ENCODE results near the gene HK2. TPM values are rescaled to one million over a fixed set of nuclear protein-coding genes. Genes with fewer than 3 reads are reported as not detected.
"Not testable (repeated sequence)": the region's sequence is repeated elsewhere in the genome, so short reads cannot be mapped to it uniquely, and the experiment has no call there.

The HK2 gene
- total RNA-seq, 1 donor from 2014 or later = 12.0 TPM

DNA sequence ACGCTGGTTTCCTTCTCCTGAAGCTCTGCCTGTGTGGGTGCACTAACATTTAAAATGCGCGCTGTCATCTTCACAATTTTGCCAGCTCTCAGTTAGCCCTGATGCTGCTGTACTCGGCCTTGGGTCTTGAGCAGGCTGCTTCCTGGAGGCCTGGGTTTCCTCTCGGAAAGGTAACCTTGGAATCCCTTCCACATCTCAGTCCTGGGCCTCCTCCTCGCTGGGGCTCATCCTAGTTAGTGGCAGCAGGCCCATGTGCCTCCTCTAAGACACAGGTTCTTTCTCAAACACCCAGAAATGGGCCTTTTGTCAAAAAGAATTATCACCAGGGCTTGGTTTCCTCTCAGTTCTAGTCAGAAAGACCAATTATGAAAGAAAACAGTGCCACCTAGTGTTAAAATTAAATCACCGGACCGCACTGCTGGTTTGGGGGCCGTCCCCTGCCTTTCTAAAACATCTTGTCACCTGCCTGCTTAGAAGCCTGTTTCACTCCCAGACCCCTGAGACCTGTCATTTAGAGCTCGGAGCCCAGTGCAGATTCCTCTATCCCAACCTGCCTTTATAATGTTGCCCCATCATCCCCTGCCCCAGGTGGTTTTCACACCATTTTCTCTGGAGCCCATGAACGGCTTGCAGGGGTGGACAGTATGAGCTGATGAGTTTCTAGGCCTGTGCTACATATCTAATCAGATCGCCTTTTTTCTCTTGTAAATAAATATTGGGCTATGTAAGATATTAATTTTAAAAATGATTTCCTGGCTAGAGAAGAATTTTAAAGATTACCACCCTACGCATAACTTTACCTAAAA is 42.4 kb downstream of the HK2 start:
- DNase-seq (ENCODE audit: extremely low read depth, low read depth, low spot score) = no peak

GRCh38 chr2:74877376-74877775 is 43.4 kb downstream of the HK2 start:
- no peak for DNase-seq (ENCODE audit: extremely low read depth, low read depth, low spot score)

DNA sequence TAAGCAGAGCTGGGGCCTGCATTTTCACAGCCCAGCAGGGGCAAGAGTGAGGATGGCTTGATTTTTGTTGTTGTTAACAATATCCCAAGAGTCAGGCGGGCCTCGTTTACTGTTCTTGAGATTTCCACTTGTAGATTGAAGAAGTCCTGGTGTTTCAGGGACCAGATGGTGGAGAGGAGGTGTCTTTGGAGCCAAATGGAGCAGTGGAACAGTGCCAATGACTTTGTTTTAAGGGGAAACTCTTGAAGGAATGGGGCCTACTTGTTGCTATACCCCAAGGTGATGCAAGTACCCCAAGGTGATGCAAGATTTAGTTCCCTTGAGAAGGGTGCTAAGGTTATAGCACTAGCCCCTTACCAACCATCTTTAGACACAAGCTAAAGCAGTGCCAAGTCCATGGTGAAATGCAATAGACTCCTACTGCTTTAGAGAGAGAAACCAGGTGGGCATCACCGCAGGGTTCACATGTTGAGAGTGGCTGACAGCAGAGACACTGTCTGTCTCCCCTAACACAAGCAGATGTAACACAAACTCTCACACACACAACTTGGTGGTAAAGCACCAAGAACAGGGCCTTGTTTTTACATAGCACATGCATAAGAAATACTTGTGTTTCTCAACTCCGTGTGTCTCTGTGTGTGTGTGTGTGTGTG is 44.0 kb downstream of the HK2 start:
- DNase-seq (ENCODE audit: extremely low read depth, low read depth, low spot score) = no peak

DNA sequence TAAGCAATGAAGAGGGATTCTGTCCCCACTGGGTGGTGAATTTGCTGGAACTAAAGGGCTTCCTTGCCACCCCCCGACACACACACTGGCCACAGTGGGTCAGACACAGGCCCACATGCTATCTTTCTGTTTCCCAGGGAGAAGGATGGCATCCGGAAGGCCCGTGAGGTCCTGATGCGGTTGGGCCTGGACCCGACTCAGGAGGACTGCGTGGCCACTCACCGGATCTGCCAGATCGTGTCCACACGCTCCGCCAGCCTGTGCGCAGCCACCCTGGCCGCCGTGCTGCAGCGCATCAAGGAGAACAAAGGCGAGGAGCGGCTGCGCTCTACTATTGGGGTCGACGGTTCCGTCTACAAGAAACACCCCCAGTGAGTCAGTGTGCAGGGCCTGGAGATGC is 44.6 kb downstream of the HK2 start:
- DNase-seq (ENCODE audit: extremely low read depth, low read depth, low spot score) = no peak

DNA sequence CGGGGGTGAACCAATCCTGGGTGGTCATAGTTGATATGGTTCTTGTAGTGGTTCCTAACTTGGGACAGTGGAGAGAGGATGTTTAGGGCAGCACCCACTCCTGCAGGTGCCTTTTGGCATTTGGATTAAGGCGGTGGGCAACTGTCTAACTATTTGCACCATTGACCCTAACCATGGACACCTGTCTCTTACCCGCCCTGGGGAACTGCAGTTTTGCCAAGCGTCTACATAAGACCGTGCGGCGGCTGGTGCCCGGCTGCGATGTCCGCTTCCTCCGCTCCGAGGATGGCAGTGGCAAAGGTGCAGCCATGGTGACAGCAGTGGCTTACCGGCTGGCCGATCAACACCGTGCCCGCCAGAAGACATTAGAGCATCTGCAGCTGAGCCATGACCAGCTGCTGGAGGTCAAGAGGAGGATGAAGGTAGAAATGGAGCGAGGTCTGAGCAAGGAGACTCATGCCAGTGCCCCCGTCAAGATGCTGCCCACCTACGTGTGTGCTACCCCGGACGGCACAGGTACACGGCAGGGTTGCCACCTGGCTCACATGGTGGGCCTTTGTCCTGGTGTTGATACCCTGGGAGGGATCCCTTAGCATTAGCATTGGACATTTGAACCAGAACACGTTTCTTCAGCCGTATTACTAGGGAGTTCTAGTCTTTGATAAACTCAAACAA is 46.3 kb downstream of the HK2 start:
- DNase-seq (ENCODE audit: extremely low read depth, low read depth, low spot score) = no peak

DNA sequence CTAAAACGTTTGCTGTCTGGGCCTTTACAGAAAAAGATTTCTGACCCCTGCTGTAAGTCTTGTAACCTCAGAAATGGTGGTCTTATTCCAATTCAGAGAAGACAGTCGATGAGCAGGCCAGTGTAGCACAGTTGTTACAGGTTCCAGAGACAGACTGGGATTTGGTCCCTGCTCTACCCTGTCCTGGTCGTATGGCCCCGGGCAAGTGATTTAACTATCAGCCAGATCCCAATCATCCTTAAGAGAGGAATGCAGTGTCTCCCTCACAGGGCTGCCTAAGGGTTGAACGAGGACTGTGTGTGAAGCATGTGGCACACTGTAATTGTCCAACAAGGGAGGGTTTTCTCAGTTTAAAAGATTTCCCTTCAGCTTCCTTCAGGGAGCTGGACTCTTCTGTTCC is 47.2 kb downstream of the HK2 start:
- no peak for DNase-seq (ENCODE audit: extremely low read depth, low read depth, low spot score)

DNA sequence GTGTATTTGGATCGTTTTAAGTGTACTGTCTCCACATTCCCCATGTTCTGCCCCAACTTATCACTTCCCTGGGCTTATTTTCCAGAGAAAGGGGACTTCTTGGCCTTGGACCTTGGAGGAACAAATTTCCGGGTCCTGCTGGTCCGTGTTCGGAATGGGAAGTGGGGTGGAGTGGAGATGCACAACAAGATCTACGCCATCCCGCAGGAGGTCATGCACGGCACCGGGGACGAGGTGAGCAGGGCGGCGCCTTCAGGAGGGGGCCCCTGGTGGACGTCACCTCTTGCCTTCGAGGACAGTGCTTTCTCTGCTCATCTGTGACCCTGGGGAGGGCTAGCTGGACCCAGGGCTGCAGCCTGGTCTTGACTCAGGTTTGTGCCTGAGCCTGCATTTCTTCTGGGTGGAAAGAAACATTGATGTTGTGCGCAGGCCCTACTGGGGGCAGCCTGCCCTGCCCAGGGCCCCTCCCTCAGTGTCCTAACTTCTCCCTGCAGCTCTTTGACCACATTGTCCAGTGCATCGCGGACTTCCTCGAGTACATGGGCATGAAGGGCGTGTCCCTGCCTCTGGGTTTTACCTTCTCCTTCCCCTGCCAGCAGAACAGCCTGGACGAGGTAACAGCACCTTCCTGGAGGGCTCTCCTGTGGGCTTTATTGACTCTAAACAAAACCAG is 47.8 kb downstream of the HK2 start:
- no peak for DNase-seq (ENCODE audit: extremely low read depth, low read depth, low spot score)

DNA sequence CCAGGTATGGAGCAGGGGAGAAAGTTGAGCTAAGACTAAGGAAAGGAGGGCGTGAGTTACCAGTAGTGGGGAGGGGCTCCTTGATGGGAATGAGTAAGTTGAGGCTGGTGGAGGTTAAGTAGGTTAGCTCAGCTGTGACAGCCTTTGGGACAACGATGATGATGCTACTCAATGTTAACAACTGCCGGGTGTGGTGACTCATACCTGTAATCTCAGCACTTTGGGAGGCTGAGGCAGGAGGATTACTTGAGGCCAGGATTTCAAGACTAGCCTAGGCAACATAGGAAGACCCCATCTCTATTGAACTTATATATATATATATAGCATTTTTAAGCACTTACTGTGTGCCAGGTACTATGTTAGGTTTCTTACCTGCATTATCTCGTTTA is 48.4 kb downstream of the HK2 start:
- no peak for DNase-seq (ENCODE audit: extremely low read depth, low read depth, low spot score)

DNA sequence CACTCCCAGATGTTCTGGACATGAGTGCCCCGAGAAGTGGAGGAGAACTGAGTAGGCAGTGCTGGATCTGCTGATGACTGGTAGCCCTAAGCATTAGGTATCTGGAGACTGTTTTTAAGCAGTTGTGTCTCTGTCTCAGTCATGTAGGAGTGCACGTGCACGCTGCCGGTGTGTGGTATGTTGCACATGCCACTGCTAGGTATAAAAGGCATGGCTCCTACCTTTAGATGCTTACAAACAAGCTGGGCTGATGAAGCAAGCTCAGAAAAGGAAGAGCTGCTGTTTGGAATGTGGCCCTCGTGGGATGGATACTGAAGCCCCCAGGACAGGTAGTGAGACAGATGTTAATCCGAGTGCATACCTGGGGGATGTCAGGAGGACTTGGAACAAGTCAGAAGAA is 49.1 kb downstream of the HK2 start:
- no peak for DNase-seq (ENCODE audit: extremely low read depth, low read depth, low spot score)

DNA sequence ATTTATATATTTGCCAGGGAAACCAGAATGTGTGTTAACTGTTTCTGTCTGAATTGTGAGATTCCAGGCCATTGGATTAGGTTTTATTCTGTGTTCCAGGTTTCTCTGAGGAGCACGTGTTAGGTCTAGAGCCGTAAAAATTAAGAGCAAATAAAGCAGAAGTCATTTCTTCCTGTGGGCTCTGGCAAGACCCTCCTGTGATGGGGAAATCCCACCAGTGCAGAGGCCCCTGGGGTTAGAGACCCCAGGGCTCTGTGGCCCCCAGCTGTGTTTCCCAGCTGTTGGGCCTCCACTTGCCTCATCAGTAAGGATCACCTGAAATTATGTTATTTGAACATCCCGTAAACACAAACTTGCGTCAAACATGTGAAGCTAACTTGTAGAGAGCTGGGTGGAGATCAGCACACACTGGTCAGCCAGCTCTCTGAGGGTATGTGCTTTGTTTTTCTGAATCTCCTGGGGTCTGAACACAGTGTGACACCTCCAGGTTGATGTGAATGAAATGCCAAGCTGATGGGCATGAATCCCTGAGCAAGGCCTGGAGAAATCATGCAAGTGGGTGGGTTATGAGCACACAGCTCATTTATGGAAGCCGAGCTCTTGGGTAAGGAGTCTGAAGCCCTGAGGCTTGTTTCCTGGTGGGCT is 50.3 kb downstream of the HK2 start:
- no peak for DNase-seq (ENCODE audit: extremely low read depth, low read depth, low spot score)

GRCh38 chr2:74884866-74885265 is 50.9 kb downstream of the HK2 start:
- DNase-seq (ENCODE audit: extremely low read depth, low read depth, low spot score) = no peak

DNA sequence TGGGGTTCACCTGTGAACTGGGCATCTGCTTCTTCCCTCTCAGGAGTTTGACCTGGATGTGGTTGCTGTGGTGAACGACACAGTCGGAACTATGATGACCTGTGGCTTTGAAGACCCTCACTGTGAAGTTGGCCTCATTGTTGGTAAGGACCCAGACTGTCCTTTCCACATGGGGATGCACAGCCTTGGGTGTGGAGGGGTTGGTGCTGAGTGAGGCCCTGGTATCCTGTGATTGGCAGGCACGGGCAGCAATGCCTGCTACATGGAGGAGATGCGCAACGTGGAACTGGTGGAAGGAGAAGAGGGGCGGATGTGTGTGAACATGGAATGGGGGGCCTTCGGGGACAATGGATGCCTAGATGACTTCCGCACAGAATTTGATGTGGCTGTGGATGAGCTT is 52.3 kb downstream of the HK2 start:
- no peak for DNase-seq (ENCODE audit: extremely low read depth, low read depth, low spot score)

- DNase-seq (ENCODE audit: extremely low read depth, low read depth, low spot score) = no peak
These were observed 52.9 kb downstream of the HK2 start for GRCh38 chr2:74886811-74887210.

GRCh38 chr2:74887445-74887951 is 53.6 kb downstream of the HK2 start:
- DNase-seq (ENCODE audit: extremely low read depth, low read depth, low spot score) = no peak

DNA sequence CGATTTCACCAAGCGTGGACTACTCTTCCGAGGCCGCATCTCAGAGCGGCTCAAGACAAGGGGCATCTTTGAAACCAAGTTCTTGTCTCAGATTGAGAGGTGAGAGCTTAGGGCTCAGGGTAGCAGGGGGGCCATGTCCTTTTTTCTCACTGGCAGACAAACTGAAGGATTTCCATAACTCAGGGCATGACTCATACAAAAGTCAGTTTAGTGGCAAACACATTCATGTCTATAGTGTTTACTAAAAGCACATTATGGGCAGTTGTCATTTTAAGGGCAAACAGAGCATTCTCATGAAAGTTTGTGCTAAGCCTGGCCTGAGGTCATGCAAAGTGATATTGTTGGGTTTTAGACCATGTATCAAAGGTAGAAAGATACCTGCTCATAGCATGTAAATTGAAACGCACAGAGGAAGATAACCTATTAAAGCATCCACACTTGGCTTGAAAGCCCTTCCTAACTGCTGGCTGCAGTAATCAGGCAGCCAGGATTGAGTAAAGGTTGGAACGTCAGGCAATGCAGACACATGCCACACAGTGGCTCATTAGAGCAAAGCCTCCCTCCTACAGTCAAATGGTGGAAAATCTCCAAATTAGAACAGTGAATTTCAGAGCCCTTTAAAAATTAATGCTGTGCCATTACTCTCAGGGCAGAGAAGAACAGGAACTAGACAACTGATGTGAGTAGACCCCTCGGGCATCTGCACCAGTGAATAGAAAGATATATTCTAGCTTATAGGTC is 54.2 kb downstream of the HK2 start:
- no peak for DNase-seq (ENCODE audit: extremely low read depth, low read depth, low spot score)

DNA sequence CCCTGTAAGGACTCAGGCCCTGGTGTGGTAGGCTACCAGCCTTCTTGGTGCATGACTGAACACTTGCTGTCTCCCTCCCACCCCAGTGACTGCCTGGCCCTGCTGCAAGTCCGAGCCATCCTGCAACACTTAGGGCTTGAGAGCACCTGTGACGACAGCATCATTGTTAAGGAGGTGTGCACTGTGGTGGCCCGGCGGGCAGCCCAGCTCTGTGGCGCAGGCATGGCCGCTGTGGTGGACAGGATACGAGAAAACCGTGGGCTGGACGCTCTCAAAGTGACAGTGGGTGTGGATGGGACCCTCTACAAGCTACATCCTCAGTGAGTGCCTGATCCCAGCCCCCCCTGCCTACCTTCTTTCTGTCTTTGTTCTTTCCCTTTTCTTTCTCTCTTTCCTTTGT is 55.2 kb downstream of the HK2 start:
- DNase-seq (ENCODE audit: extremely low read depth, low read depth, low spot score) = no peak

DNA sequence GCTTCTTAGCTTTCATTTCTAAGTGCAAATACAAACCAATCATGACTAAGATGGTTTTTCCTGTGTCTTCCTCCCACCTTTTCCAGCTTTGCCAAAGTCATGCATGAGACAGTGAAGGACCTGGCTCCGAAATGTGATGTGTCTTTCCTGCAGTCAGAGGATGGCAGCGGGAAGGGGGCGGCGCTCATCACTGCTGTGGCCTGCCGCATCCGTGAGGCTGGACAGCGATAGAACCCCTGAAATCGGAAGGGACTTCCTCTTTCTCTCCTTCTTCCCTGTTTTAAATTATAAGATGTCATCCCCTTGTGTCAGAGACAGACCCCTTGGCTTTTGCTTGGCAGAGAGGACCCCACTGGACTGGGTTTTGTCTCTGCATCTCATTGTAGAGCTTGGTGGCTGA is 56.8 kb downstream of the HK2 start:
- DNase-seq (ENCODE audit: extremely low read depth, low read depth, low spot score) = no peak

GRCh38 chr2:74891136-74891764 is 57.3 kb downstream of the HK2 start:
- no peak for DNase-seq (ENCODE audit: extremely low read depth, low read depth, low spot score)

DNA sequence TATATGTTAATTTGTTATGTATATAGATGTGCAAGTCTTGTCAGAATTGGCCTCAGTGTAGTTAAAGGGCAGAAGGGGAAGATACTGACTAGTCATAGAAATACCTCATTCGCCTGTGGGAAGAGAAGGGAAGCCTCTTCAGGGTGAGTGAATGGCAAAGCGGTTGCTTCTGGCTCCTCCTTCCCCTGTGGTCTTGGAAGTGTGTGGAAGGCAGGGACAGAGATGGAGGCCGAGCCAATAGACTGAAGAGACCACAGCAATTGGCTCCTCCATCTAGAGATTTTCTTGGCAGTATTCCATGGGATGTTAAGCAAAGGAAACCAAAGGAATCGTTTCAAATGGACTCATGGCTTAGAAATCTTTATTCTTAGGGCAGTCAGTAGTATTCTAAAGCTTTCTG is 57.9 kb downstream of the HK2 start:
- DNase-seq (ENCODE audit: extremely low read depth, low read depth, low spot score) = not testable (repeated sequence)

- DNase-seq (ENCODE audit: extremely low read depth, low read depth, low spot score) = no peak
These were observed 58.7 kb downstream of the HK2 start for GRCh38 chr2:74892609-74893008.

All from glomerular endothelial cell (primary cell).